Choroid plexus epithelial cell (primary cell): ENCODE data around the gene CNOT6L.

Experiments used
- DNase-seq: peaks from one replicate; pipeline ENCODE4 v3.0.0-alpha.2; 2010; ENCODE audit warnings: low read depth
- H3K4me3 ChIP-seq: 2 replicates; pipeline ENCODE4 v1.5.1; 2011; ENCODE audit warnings: low read depth, mild to moderate bottlenecking, control low read depth, low read length, moderate library complexity
- CTCF ChIP-seq: conservative IDR thresholded peaks from 2 replicates; pipeline ENCODE4 v1.5.1; 2011; ENCODE audit warnings: low read depth, mild to moderate bottlenecking, control low read depth, inconsistent platforms, low read length, moderate library complexity

The CNOT6L gene

GRCh38 chr4:77681792-77682191, 137.4 kb downstream of the CNOT6L start:
- no peak for DNase-seq
- no peak for TF ChIP-seq CTCF
- no peak overlapping the region for H3K4me3 ChIP-seq

GRCh38 chr4:77676842-77677241, 142.3 kb downstream of the CNOT6L start:
- no peak overlapping the region for H3K4me3 ChIP-seq
- TF ChIP-seq CTCF, result no peak
- no peak for DNase-seq

GRCh38 chr4:77671051-77671450, 148.1 kb downstream of the CNOT6L start:
- TF ChIP-seq CTCF, result no peak
- no peak overlapping the region for H3K4me3 ChIP-seq
- DNase-seq, result no peak

- TF ChIP-seq CTCF, result no peak
- H3K4me3 ChIP-seq, result no peak overlapping the region
- peak; percentile 32 for DNase-seq
Measured at GRCh38 chr4:77669946-77670590, 149.1 kb downstream of the CNOT6L start.

GRCh38 chr4:77665381-77666069, 153.6 kb downstream of the CNOT6L start:
- DNase-seq, result no peak
- H3K4me3 ChIP-seq, result no peak overlapping the region
- no peak for TF ChIP-seq CTCF
